Measurements from ENCODE around the gene RUNX1.

RUNX1 gene

GRCh38 chr21:35048706-35049617 is at the start of gene RUNX1:
TSS of gene RUNX1 (minus strand) at chr21:35049302.
- Histone ChIP-seq H3K27me3 (ENCODE audit: insufficient read depth, low read length) (no peaks in the 10 kb centered on the region), H2AFZ (ENCODE audit: low read depth, low read length) (no peak within 1 kb of the TSS), H3K4me1 (ENCODE audit: insufficient read depth, low read length) (no peaks in the 10 kb centered on the region), H3K9me3 (ENCODE audit: low read length) (no peaks in the 10 kb centered on the region), H3K36me3 (ENCODE audit: insufficient read depth, low read length) (no peaks in the 10 kb centered on the region), H3K4me3 (ENCODE audit: low read length) (no peak within 1 kb of the TSS)

DNA sequence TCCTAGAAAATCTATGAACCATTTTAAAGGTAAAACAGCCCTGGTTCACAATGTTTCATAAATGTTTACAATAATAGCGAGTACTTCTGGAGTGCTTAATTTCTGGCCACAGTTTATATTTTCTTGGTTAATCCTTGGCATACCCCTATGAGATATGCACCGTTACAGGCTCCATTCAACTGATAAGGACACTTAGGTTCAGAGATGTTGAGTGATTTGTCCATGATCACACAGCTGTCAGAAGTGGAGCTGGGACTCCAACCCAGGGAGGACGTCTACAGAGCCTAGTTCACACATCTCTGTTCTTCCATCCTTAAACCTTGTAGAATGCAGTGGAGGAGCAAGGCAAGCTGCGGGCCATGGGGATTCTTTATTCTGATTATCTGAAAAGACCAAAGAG is 48.4 kb upstream of the RUNX1 start:
- Histone ChIP-seq H3K27me3 (ENCODE audit: insufficient read depth, low read length) (no peaks in the 10 kb centered on the region), H3K4me3 (ENCODE audit: low read length) (no peak overlapping the region), H3K36me3 (ENCODE audit: insufficient read depth, low read length) (no peaks in the 10 kb centered on the region), H3K9me3 (ENCODE audit: low read length) (no peaks in the 10 kb centered on the region), H2AFZ (ENCODE audit: low read depth, low read length) (no peak overlapping the region), H3K4me1 (ENCODE audit: insufficient read depth, low read length) (no peaks in the 10 kb centered on the region)

DNA sequence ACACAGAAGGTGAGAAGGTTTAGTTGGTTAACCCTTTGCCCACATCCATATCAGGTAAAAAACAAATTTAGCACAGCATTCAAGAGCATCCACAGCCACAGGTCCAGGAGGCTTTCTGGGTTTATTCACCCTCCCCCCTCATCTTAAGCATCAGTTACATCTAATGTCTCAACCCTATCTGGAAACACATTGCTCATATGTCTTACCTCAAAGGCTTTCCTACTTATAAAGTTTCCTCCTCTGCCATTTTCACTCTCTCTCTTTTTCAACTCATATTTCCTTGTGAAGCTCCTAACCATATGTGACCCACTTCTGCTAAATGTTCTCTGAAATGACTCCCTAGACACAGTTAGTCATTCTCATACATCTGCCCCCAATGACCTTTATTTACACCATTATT is 47.9 kb upstream of the RUNX1 start:
- Histone ChIP-seq H3K4me3 (ENCODE audit: low read length) (no peak overlapping the region), H3K4me1 (ENCODE audit: insufficient read depth, low read length) (no peaks in the 10 kb centered on the region), H3K9me3 (ENCODE audit: low read length) (no peaks in the 10 kb centered on the region), H3K27me3 (ENCODE audit: insufficient read depth, low read length) (no peaks in the 10 kb centered on the region), H3K36me3 (ENCODE audit: insufficient read depth, low read length) (no peaks in the 10 kb centered on the region), H2AFZ (ENCODE audit: low read depth, low read length) (no peak overlapping the region)

- Histone ChIP-seq H2AFZ (ENCODE audit: low read depth, low read length) (no peak overlapping the region), H3K9me3 (ENCODE audit: low read length) (no peaks in the 10 kb centered on the region), H3K36me3 (ENCODE audit: insufficient read depth, low read length) (no peaks in the 10 kb centered on the region), H3K27me3 (ENCODE audit: insufficient read depth, low read length) (no peaks in the 10 kb centered on the region), H3K4me1 (ENCODE audit: insufficient read depth, low read length) (no peaks in the 10 kb centered on the region), H3K4me3 (ENCODE audit: low read length) (no peak overlapping the region)
Measured at GRCh38 chr21:35095859-35096291, 46.8 kb upstream of the RUNX1 start.

DNA sequence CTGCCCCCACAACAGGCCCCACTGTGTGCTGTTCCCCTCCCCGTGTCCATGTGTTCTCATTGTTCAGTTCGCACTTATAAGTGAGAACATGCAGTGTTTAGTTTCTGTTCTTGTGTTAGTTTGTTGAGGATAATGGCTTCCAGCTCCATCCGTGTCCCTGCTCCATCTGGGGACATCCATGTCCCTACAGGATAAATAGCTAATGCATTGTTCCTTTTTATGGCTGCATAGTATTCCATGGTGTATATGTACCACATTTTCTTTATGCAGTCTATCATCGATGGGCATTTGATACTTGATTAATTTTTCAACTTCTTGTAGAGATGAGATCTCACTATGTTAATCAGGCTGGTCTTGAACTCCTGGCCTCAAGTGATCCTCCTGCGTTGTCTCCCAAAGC is 44.4 kb upstream of the RUNX1 start:
- Histone ChIP-seq H3K4me1 (ENCODE audit: insufficient read depth, low read length) (no peaks in the 10 kb centered on the region), H2AFZ (ENCODE audit: low read depth, low read length) (no peak overlapping the region), H3K9me3 (ENCODE audit: low read length) (no peaks in the 10 kb centered on the region), H3K4me3 (ENCODE audit: low read length) (no peak overlapping the region), H3K27me3 (ENCODE audit: insufficient read depth, low read length) (no peaks in the 10 kb centered on the region), H3K36me3 (ENCODE audit: insufficient read depth, low read length) (no peaks in the 10 kb centered on the region)

DNA sequence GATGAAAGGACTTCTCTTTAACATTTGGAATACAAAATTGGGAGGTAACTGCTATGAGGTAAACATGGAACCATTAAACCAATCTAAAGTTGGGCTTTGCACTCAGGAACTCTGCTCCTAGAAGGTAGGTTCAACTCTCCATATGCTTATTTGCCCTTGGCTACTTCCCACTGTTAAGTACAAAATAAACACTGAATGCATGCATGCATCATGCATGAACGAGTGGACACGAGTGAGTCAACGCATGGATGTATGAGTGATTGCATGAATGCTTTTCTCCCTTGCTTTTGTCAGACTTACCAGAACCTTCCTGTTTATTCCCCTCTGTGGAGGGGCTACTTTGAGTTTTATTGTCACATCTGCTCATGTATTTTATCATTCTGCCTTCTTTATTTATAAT is 42.4 kb upstream of the RUNX1 start:
- Histone ChIP-seq H3K4me1 (ENCODE audit: insufficient read depth, low read length) (no peaks in the 10 kb centered on the region), H3K36me3 (ENCODE audit: insufficient read depth, low read length) (no peaks in the 10 kb centered on the region), H3K4me3 (ENCODE audit: low read length) (no peak overlapping the region), H3K27me3 (ENCODE audit: insufficient read depth, low read length) (no peaks in the 10 kb centered on the region), H2AFZ (ENCODE audit: low read depth, low read length) (no peak overlapping the region), H3K9me3 (ENCODE audit: low read length) (no peaks in the 10 kb centered on the region)

DNA sequence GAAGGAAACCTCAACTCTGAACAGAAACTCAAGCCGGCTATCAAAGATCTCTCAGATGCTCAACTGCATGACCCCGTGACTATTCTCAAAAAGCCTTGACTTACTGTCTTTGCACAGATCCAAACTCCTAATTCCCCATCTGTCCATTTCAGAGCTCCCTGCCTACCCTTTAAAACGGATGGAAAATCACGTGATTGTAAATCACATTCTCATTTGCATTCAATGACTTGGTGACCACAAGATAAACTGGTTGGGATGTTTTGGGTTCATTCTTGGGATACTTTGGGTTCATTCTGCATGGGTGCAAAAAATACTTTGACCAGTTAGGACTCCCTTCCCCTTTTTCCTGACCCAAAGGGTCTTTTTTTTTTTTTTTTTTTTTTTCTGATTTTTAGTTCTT is 41.3 kb upstream of the RUNX1 start:
- H3K36me3 ChIP-seq (ENCODE audit: insufficient read depth, low read length) = no peaks in the 10 kb centered on the region
- no peaks in the 10 kb centered on the region for H3K27me3 ChIP-seq (ENCODE audit: insufficient read depth, low read length)
- H3K9me3 ChIP-seq (ENCODE audit: low read length) = no peaks in the 10 kb centered on the region
- H3K4me3 ChIP-seq (ENCODE audit: low read length) = no peak overlapping the region
- no peaks in the 10 kb centered on the region for H3K4me1 ChIP-seq (ENCODE audit: insufficient read depth, low read length)
- no peak overlapping the region for H2AFZ ChIP-seq (ENCODE audit: low read depth, low read length)

DNA sequence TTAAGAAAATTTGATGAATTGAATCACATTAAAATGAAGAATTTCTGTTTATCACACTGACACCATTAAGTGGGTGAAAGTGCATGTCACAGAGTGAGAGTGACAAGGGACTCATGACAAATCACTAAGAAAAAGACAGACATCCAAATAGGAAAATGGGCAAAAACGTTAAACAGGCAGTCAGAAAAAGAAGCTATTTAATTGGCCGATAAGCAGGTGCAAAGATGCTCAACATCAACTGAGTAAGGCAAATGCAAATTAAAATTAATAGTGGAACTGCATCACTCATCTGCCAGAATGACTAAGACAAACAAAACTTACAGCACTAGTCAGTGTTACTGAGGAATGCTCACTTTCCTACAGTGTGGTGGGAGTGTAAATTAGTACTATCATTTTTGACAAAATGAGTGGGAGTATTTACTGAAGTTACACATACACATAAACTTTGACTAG is 39.2 kb upstream of the RUNX1 start:
- H3K27me3 ChIP-seq (ENCODE audit: insufficient read depth, low read length) = no peaks in the 10 kb centered on the region

GRCh38 chr21:35086357-35086756 is 37.3 kb upstream of the RUNX1 start:
- Histone ChIP-seq H2AFZ (ENCODE audit: low read depth, low read length) (no peak overlapping the region), H3K4me1 (ENCODE audit: insufficient read depth, low read length) (no peaks in the 10 kb centered on the region), H3K9me3 (ENCODE audit: low read length) (no peaks in the 10 kb centered on the region), H3K4me3 (ENCODE audit: low read length) (no peak overlapping the region), H3K36me3 (ENCODE audit: insufficient read depth, low read length) (no peaks in the 10 kb centered on the region), H3K27me3 (ENCODE audit: insufficient read depth, low read length) (no peaks in the 10 kb centered on the region)

More for the DNA sequence above, 39.2 kb upstream of the RUNX1 start:
- Histone ChIP-seq H2AFZ (ENCODE audit: low read depth, low read length) (no peak overlapping the region), H3K4me1 (ENCODE audit: insufficient read depth, low read length) (no peaks in the 10 kb centered on the region), H3K4me3 (ENCODE audit: low read length) (no peak overlapping the region), H3K9me3 (ENCODE audit: low read length) (no peaks in the 10 kb centered on the region), H3K36me3 (ENCODE audit: insufficient read depth, low read length) (no peaks in the 10 kb centered on the region)

DNA sequence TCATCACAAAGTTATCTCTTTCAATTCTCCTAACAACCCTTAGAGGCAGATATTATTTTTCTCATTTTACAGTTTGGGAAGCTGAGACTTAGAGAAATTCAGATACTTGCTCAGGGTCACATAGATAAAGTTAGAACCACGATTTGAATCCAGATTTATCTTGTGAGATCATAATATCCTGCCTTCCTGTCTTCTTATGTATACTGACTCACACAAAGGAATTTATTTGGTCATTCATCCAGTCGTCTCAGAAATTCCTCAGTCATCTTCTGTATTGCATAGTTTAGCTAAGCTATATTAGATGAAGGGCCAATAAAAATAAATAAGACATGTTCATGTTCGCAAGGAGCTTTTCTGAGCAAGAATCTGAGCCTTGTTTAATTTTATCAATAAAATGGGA is 35.8 kb upstream of the RUNX1 start:
- H3K27me3 ChIP-seq (ENCODE audit: insufficient read depth, low read length) = no peaks in the 10 kb centered on the region
- no peaks in the 10 kb centered on the region for H3K36me3 ChIP-seq (ENCODE audit: insufficient read depth, low read length)
- no peaks in the 10 kb centered on the region for H3K9me3 ChIP-seq (ENCODE audit: low read length)
- H3K4me3 ChIP-seq (ENCODE audit: low read length) = no peak overlapping the region
- no peak overlapping the region for H2AFZ ChIP-seq (ENCODE audit: low read depth, low read length)
- H3K4me1 ChIP-seq (ENCODE audit: insufficient read depth, low read length) = no peaks in the 10 kb centered on the region

- Histone ChIP-seq H3K4me3 (ENCODE audit: low read length) (no peak overlapping the region), H3K9me3 (ENCODE audit: low read length) (no peaks in the 10 kb centered on the region), H3K36me3 (ENCODE audit: insufficient read depth, low read length) (no peaks in the 10 kb centered on the region), H3K4me1 (ENCODE audit: insufficient read depth, low read length) (no peaks in the 10 kb centered on the region), H3K27me3 (ENCODE audit: insufficient read depth, low read length) (no peaks in the 10 kb centered on the region), H2AFZ (ENCODE audit: low read depth, low read length) (no peak overlapping the region)
Measured at GRCh38 chr21:35083246-35083645, 34.1 kb upstream of the RUNX1 start.

GRCh38 chr21:35081861-35082260 is 32.8 kb upstream of the RUNX1 start:
- Histone ChIP-seq H3K27me3 (ENCODE audit: insufficient read depth, low read length) (no peaks in the 10 kb centered on the region), H2AFZ (ENCODE audit: low read depth, low read length) (no peak overlapping the region), H3K9me3 (ENCODE audit: low read length) (no peaks in the 10 kb centered on the region), H3K4me3 (ENCODE audit: low read length) (no peak overlapping the region), H3K36me3 (ENCODE audit: insufficient read depth, low read length) (no peaks in the 10 kb centered on the region), H3K4me1 (ENCODE audit: insufficient read depth, low read length) (no peaks in the 10 kb centered on the region)

- Histone ChIP-seq H3K36me3 (ENCODE audit: insufficient read depth, low read length) (no peaks in the 10 kb centered on the region), H3K27me3 (ENCODE audit: insufficient read depth, low read length) (no peaks in the 10 kb centered on the region), H3K9me3 (ENCODE audit: low read length) (no peaks in the 10 kb centered on the region), H3K4me1 (ENCODE audit: insufficient read depth, low read length) (no peaks in the 10 kb centered on the region), H2AFZ (ENCODE audit: low read depth, low read length) (no peak overlapping the region), H3K4me3 (ENCODE audit: low read length) (no peak overlapping the region)
Measured at GRCh38 chr21:35079181-35079580, 30.1 kb upstream of the RUNX1 start.

DNA sequence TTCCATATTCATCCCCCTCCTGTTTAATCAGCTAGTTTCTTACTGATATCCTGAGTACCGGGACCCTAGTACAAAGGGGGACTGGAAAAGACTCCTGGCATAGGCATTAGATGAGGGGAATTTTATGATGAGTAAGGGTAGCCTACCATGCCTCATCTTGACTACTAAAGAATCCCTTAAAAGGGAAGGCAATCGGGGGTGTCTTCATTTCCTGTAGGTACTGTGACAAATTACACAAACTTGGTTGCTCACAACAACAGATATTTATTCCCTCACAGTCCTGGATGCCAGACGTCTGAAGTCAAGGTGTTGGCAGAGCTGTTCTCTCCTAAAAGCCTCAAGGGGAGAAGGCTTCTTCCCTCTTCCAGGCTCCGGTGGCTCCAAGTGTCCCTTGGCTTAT is 28.9 kb upstream of the RUNX1 start:
- Histone ChIP-seq H3K4me1 (ENCODE audit: insufficient read depth, low read length) (no peaks in the 10 kb centered on the region), H3K4me3 (ENCODE audit: low read length) (no peak overlapping the region), H3K27me3 (ENCODE audit: insufficient read depth, low read length) (no peaks in the 10 kb centered on the region), H3K9me3 (ENCODE audit: low read length) (no peaks in the 10 kb centered on the region), H3K36me3 (ENCODE audit: insufficient read depth, low read length) (no peaks in the 10 kb centered on the region), H2AFZ (ENCODE audit: low read depth, low read length) (no peak overlapping the region)

All from neuron (in vitro differentiated cells).